Panc1 (cell line): ENCODE results near the gene TRIM49. TPM values are rescaled to one million over a fixed set of nuclear protein-coding genes. Genes with fewer than 3 reads are reported as not detected.
"Not testable (repeated sequence)": the region's sequence is repeated elsewhere in the genome, so short reads cannot be mapped to it uniquely, and the experiment has no call there.

ENCODE experiments used
- ATAC-seq: fragments of 200-7000 bp; cut with Tn5 transposase; 2 replicates; pipeline ENCODE4 v1.9.1; 2020; ENCODE audit warnings: mild to moderate bottlenecking, moderate library complexity
- BruUV-seq: library from RNA; stranded (reverse); fragments of 400-500 nt; replicated peaks from 2 replicates; lab custom pipeline; 2021; lab: Mats Ljungman, UMichigan
- CTCF ChIA-PET: fragments of 300-600 bp; sonication (Branson Sonifier 250); formaldehyde crosslinking; loops from one replicate; lab custom pipeline; 2022; ENCODE audit warnings: antibody characterized with exemption; lab: Charles Lee
- POLR2A ChIA-PET: fragments of 300-600 bp; sonication (Branson Sonifier 250); formaldehyde crosslinking; loops from one replicate; lab custom pipeline; 2022; ENCODE audit warnings: antibody characterized with exemption; lab: Charles Lee
- DNase-seq: peaks from one replicate; pipeline ENCODE4 v3.0.0-alpha.2; 2010; ENCODE audit warnings: low read depth, low spot score
- H3K27ac ChIP-seq: 2 replicates; pipeline ENCODE4 v1.5.1; 2011; ENCODE audit warnings: mild to moderate bottlenecking, low read length, inconsistent platforms
- H3K27me3 ChIP-seq: fragments of 200-500 bp; sonication (Bioruptor generic); 2 replicates; pipeline ENCODE4 v1.6.0; 2014; ENCODE audit warnings: low read length, inconsistent platforms; ENCODE audit not compliant: control insufficient read depth, insufficient read depth
- H3K36me3 ChIP-seq: fragments of 200-500 bp; sonication (Bioruptor generic); 2 replicates; pipeline ENCODE4 v1.5.1; 2014; ENCODE audit warnings: inconsistent platforms, mild to moderate bottlenecking, low read length, moderate library complexity; ENCODE audit not compliant: control insufficient read depth, insufficient read depth
- H3K4me1 ChIP-seq: 2 replicates; pipeline ENCODE4 v1.5.1; 2011; ENCODE audit warnings: inconsistent platforms, mild to moderate bottlenecking, low read length, moderate library complexity; ENCODE audit not compliant: control insufficient read depth, insufficient read depth
- H3K4me3 ChIP-seq, 2 experiments: 2 replicates each; pipeline ENCODE4 v1.5.1; 2011 to 2012; ENCODE audit warnings: low read depth in 2 of 2, low read length in 2 of 2, mild to moderate bottlenecking in 2 of 2, inconsistent platforms in 1 of 2, moderate library complexity in 1 of 2
- H3K9me3 ChIP-seq: fragments of 200-500 bp; sonication (Bioruptor generic); 2 replicates; pipeline ENCODE4 v1.5.1; 2014; ENCODE audit warnings: low read depth, mild to moderate bottlenecking, inconsistent platforms, low read length, moderate library complexity; ENCODE audit not compliant: control insufficient read depth, insufficient read depth
- in situ Hi-C: cut with HindIII; loops from 2 replicates; pipeline ENCODE4 v1.10.0; 2016; ENCODE audit warnings: low sequenced_read_pairs, low pct_unique_long_range_greater_than_20kb
- intact Hi-C: fragments of 100-400 bp; cut with micrococcal nuclease; formaldehyde crosslinking; loops from one replicate; pipeline ENCODE4 v1.10.0; 2022; ENCODE audit not compliant: unreplicated experiment
- total RNA-seq: library from RNA; stranded (reverse); gene quantifications from one replicate; pipeline ENCODE4 v1.2.1, GENCODE V29; 2021; ENCODE audit not compliant: unreplicated experiment

The TRIM49 gene
- total RNA-seq, 1 experiment from 2014 or later: not detected

GRCh38 chr11:89750822-89751221 is 57.6 kb downstream of the TRIM49 start:
- H3K36me3 ChIP-seq, H3K4me3 ChIP-seq, BruUV-seq, H3K4me1 ChIP-seq, POLR2A ChIA-PET, CTCF ChIA-PET, H3K9me3 ChIP-seq, H3K27ac ChIP-seq, intact Hi-C loops, DNase-seq, H3K27me3 ChIP-seq, ATAC-seq, in situ Hi-C loops: not testable (repeated sequence)

Other genes with a start within 250 kb of the TRIM49 start
- not detected for gene TRIM77, start 98.3 kb downstream of the TRIM49 start, total RNA-seq
- not detected for gene TRIM64B, start 69.9 kb upstream of the TRIM49 start, total RNA-seq
- not detected for gene TRIM49D1, start 113.7 kb upstream of the TRIM49 start, total RNA-seq
- not detected for gene TRIM49D2, start 115.5 kb upstream of the TRIM49 start, total RNA-seq
- gene TRIM64, start 157.5 kb upstream of the TRIM49 start, total RNA-seq: not detected
- gene TRIM49C, start 222.5 kb upstream of the TRIM49 start, total RNA-seq: not detected